A549 treated with AZD9567 at 1 μM for 4 hours (cell line): ENCODE data around the gene PARPBP. TPM values are rescaled to one million over a fixed set of nuclear protein-coding genes. Genes with fewer than 3 reads are reported as not detected.

Source experiments
- total RNA-seq: library from RNA; stranded (reverse); fragments of 200-300 nt; extraction: Qiagen RNA extraction; gene quantifications from 5 replicates; pipeline ENCODE4 v1.2.3, GENCODE V29; 2022; ENCODE audit not compliant: insufficient read depth

Gene PARPBP
- total RNA-seq, result 17.3 to 23.8 TPM (median 20.7 TPM) in 5 replicates

GRCh38 chr12:102119674-102120563, at the start of gene PARPBP, which contains the start of gene NUP37:
Gene PARPBP, plus strand, starts transcription at chr12:102120183. Its CDS starts 3,706 bp downstream, at chr12:102123889.
Gene NUP37, minus strand, starts transcription at chr12:102120114. Its CDS starts 1,596 bp downstream, at chr12:102118518.

GRCh38 chr12:102197789-102198188, 77.8 kb downstream of the PARPBP start, which contains the start of gene PMCH:
Gene PMCH, minus strand, starts transcription at chr12:102197833. Its CDS starts 63 bp downstream, at chr12:102197770.

Other genes starting within 250 kb of the PARPBP start
- gene DRAM1, start 242.6 kb upstream of the PARPBP start, total RNA-seq, result 16.8 to 21.3 TPM (median 18.8 TPM) in 5 replicates
- gene WASHC3, start 58.2 kb upstream of the PARPBP start, total RNA-seq, result 25.4 to 54.7 TPM (median 29.5 TPM) in 5 replicates
- gene NUP37, start 69 bp upstream of the PARPBP start, total RNA-seq, result 62.9 to 73.9 TPM (median 68.0 TPM) in 5 replicates
- gene PMCH, start 77.7 kb downstream of the PARPBP start, total RNA-seq, result 0.15 TPM in 1 of 5 replicates, not detected in the others